PC-3 (cell line): ENCODE data around the gene TMEM14C. TPM values are rescaled to one million over a fixed set of nuclear protein-coding genes. Genes with fewer than 3 reads are reported as not detected.

ENCODE experiments used
- ATAC-seq: fragments of 200-7000 bp; cut with Tn5 transposase; 2 replicates; pipeline ENCODE4 v1.9.1; 2020; ENCODE audit warnings: mild to moderate bottlenecking, moderate library complexity
- BruUV-seq: library from RNA; stranded (reverse); fragments of 400-500 nt; replicated peaks from 2 replicates; lab custom pipeline; 2021; lab: Mats Ljungman, UMichigan
- CTCF ChIA-PET: fragments of 300-600 bp; sonication (Branson Sonifier 250); formaldehyde crosslinking; loops from one replicate; lab custom pipeline; 2022; ENCODE audit warnings: antibody characterized with exemption; lab: Charles Lee
- POLR2A ChIA-PET: fragments of 300-600 bp; sonication (Branson Sonifier 250); formaldehyde crosslinking; loops from one replicate; lab custom pipeline; 2022; ENCODE audit warnings: antibody characterized with exemption; ENCODE audit not compliant: unreplicated experiment; lab: Charles Lee
- DNase-seq: peaks from one replicate; pipeline ENCODE4 v3.0.0-alpha.2; 2015
- H2AFZ ChIP-seq: fragments of 300-600 bp; sonication (generic); 2 replicates; pipeline ENCODE4 v1.6.0; 2016; ENCODE audit warnings: antibody characterized with exemption, low read length
- H3F3A ChIP-seq: fragments of 300-600 bp; sonication (generic); one replicate; pipeline ENCODE4 v1.6.0; 2017; ENCODE audit warnings: antibody characterized with exemption, low read length, control low read depth, mild to moderate bottlenecking; ENCODE audit not compliant: unreplicated experiment
- H3K27ac ChIP-seq: fragments of 300-600 bp; sonication (generic); 2 replicates; pipeline ENCODE4 v1.5.1; 2016; ENCODE audit warnings: mild to moderate bottlenecking, low read length
- H3K27me3 ChIP-seq: fragments of 300-600 bp; sonication (generic); 2 replicates; pipeline ENCODE4 v1.6.1; 2016; ENCODE audit warnings: low read length, mixed read lengths
- H3K36me3 ChIP-seq: fragments of 300-600 bp; sonication (generic); 2 replicates; pipeline ENCODE4 v1.6.1; 2016; ENCODE audit warnings: low read depth, mixed run types, low read length, mixed read lengths
- H3K4me1 ChIP-seq: fragments of 300-600 bp; sonication (generic); 2 replicates; pipeline ENCODE4 v1.5.1; 2016; ENCODE audit warnings: low read length; ENCODE audit not compliant: insufficient read depth
- H3K4me2 ChIP-seq: fragments of 300-600 bp; sonication (generic); 2 replicates; pipeline ENCODE4 v1.6.0; 2016; ENCODE audit warnings: low read length
- H3K4me3 ChIP-seq: fragments of 300-600 bp; sonication (generic); 2 replicates; pipeline ENCODE4 v1.5.1; 2016; ENCODE audit warnings: mild to moderate bottlenecking, low read length, mixed read lengths
- H3K79me2 ChIP-seq: fragments of 300-600 bp; sonication (generic); 2 replicates; pipeline ENCODE4 v1.6.1; 2017; ENCODE audit warnings: low read length, mixed read lengths
- H3K9ac ChIP-seq: fragments of 300-600 bp; sonication (generic); 2 replicates; pipeline ENCODE4 v1.6.0; 2016; ENCODE audit warnings: mild to moderate bottlenecking, low read length
- H3K9me2 ChIP-seq: fragments of 300-600 bp; sonication (generic); replicated peaks from 2 replicates; pipeline ENCODE4 v1.6.1; 2016; ENCODE audit warnings: mixed run types, low read length, mixed read lengths
- H3K9me3 ChIP-seq: fragments of 300-600 bp; sonication (generic); 2 replicates; pipeline ENCODE4 v1.6.1; 2016; ENCODE audit warnings: low read length, mixed read lengths
- H4K20me1 ChIP-seq: fragments of 300-600 bp; sonication (generic); 2 replicates; pipeline ENCODE4 v1.6.1; 2016; ENCODE audit warnings: low read length, mixed read lengths
- CTCF ChIP-seq: fragments of 300-600 bp; sonication (generic); conservative IDR thresholded peaks from 2 replicates; pipeline ENCODE4 v1.5.1; 2017; ENCODE audit warnings: antibody characterized with exemption, low read depth, mild to moderate bottlenecking, low read length
- EZH2 ChIP-seq: fragments of 300-600 bp; sonication (generic); IDR thresholded peaks from one replicate; pipeline ENCODE4 v1.6.1; 2017; ENCODE audit warnings: antibody characterized with exemption, mild to moderate bottlenecking, low read length; ENCODE audit not compliant: unreplicated experiment
- EZH2phosphoT487 ChIP-seq: fragments of 300-600 bp; sonication (generic); IDR thresholded peaks from 2 replicates; pipeline ENCODE4 v1.6.1; 2018; ENCODE audit warnings: mild to moderate bottlenecking, antibody characterized with exemption, low read length, borderline replicate concordance
- intact Hi-C: fragments of 100-400 bp; cut with micrococcal nuclease; formaldehyde crosslinking; loops from 2 replicates; pipeline ENCODE4 v1.9.0; 2023
- total RNA-seq: library from RNA; depleted of rRNA; stranded (reverse); fragments of >200 nt; gene quantifications from 2 replicates; pipeline ENCODE4 v1.2.3, GENCODE V29; 2014

TMEM14C gene
- total RNA-seq, 1 experiment from 2014 or later: 87.8 TPM

- BruUV-seq: no TSS peak
- Histone ChIP-seq H4K20me1 (no peaks in the 10 kb centered on the region), H3K9ac (no peak overlapping the region), H2AFZ (no peak overlapping the region), H3K79me2 (no peaks in the 10 kb centered on the region), H3K36me3 (0 out of 2 replicates have a peak, but pooled peaks cover 3% of the 10 kb centered on the region), H3K9me3 (no peaks in the 10 kb centered on the region), H3F3A (no peaks in the 10 kb centered on the region), H3K9me2 (no peaks in the 10 kb centered on the region), H3K27me3 (no peaks in the 10 kb centered on the region), H3K4me3 (no peak overlapping the region), H3K4me2 (no peak overlapping the region), H3K4me1 (no peaks in the 10 kb centered on the region), H3K27ac (no peak overlapping the region)
- DNase-seq (no peak), ATAC-seq (no peak)
- TF ChIP-seq EZH2phosphoT487 (no peak), EZH2 (no peak), CTCF (no peak)
- intact Hi-C loops: no loop called here
- ChIA-PET POLR2A (no interaction called here), CTCF (no interaction called here)
Measured at GRCh38 chr6:10769419-10769818, 46.5 kb downstream of the TMEM14C start.

GRCh38 chr6:10771371-10771894 is 48.6 kb downstream of the TMEM14C start:
- Histone ChIP-seq H3K9me3 (no peaks in the 10 kb centered on the region), H4K20me1 (no peaks in the 10 kb centered on the region), H3K9me2 (no peaks in the 10 kb centered on the region), H3K79me2 (no peaks in the 10 kb centered on the region), H3K4me2 (no peak overlapping the region), H3K4me1 (no peaks in the 10 kb centered on the region), H3K27ac (no peak overlapping the region), H2AFZ (no peak overlapping the region), H3K9ac (no peak overlapping the region), H3F3A (no peaks in the 10 kb centered on the region), H3K4me3 (no peak overlapping the region), H3K36me3 (0 out of 2 replicates have a peak, but pooled peaks cover 3% of the 10 kb centered on the region), H3K27me3 (no peaks in the 10 kb centered on the region)
- no TSS peak for BruUV-seq
- CTCF ChIA-PET: no interaction called here
- POLR2A ChIA-PET: no interaction called here
- ATAC-seq: no peak
- TF ChIP-seq CTCF: no peak
- TF ChIP-seq EZH2phosphoT487: no peak
- no peak for TF ChIP-seq EZH2
- no peak for DNase-seq
- intact Hi-C loops: no loop called here

GRCh38 chr6:10778230-10778629 is 55.4 kb downstream of the TMEM14C start:
- Histone ChIP-seq H3K27ac (no peak overlapping the region), H3K9ac (no peak overlapping the region), H3K79me2 (no peaks in the 10 kb centered on the region), H3F3A (no peaks in the 10 kb centered on the region), H3K9me3 (no peaks in the 10 kb centered on the region), H2AFZ (no peak overlapping the region), H3K4me3 (no peak overlapping the region), H3K9me2 (no peaks in the 10 kb centered on the region), H3K36me3 (no peaks in the 10 kb centered on the region), H3K27me3 (no peaks in the 10 kb centered on the region), H3K4me1 (no peaks in the 10 kb centered on the region), H4K20me1 (no peaks in the 10 kb centered on the region), H3K4me2 (no peak overlapping the region)
- TF ChIP-seq EZH2 (no peak), CTCF (no peak), EZH2phosphoT487 (no peak)
- ATAC-seq (no peak), DNase-seq (no peak)
- no TSS peak for BruUV-seq
- ChIA-PET POLR2A (no interaction called here), CTCF (no interaction called here)
- intact Hi-C loops: no loop called here
